IMR-90 (cell line): ENCODE measurements around the gene C3. TPM values are rescaled to one million over a fixed set of nuclear protein-coding genes. Genes with fewer than 3 reads are reported as not detected.

Experiments
- ATAC-seq: fragments of 200-7000 bp; cut with Tn5 transposase; 2 replicates; pipeline ENCODE4 v1.9.1; 2020; ENCODE audit warnings: low read depth, mild to moderate bottlenecking, moderate library complexity
- BruUV-seq: library from RNA; stranded (reverse); fragments of 400-500 nt; replicated peaks from 2 replicates; lab custom pipeline; 2021; lab: Mats Ljungman, UMichigan
- CTCF ChIA-PET: fragments of 300-600 bp; formaldehyde crosslinking; extraction: SDS; loops from one replicate; lab custom pipeline; 2021; ENCODE audit warnings: antibody characterized with exemption; lab: Yijun Ruan, JAX
- POLR2A ChIA-PET: fragments of 300-600 bp; sonication (Branson Sonifier 250); formaldehyde crosslinking; loops from one replicate; lab custom pipeline; 2022; ENCODE audit warnings: antibody characterized with exemption; ENCODE audit not compliant: unreplicated experiment; lab: Charles Lee
- DNase-seq: peaks from one replicate; pipeline ENCODE4 v3.0.0; 2013
- H2AFZ ChIP-seq: replicated peaks from 2 replicates; pipeline ENCODE3; 2013; ENCODE audit warnings: low read length, mild to moderate bottlenecking; ENCODE audit not compliant: poor library complexity
- H2AK5ac ChIP-seq: 2 replicates; pipeline ENCODE4 v1.6.1; 2013; ENCODE audit warnings: low read depth, low read length, inconsistent platforms
- H2AK9ac ChIP-seq: replicated peaks from 2 replicates; pipeline ENCODE3; 2013; ENCODE audit warnings: mild to moderate bottlenecking, low read depth, low read length, moderate library complexity; ENCODE audit not compliant: poor library complexity
- H2BK120ac ChIP-seq: 2 replicates; pipeline ENCODE4 v1.6.1; 2013; ENCODE audit warnings: low read depth, low read length, inconsistent platforms
- H2BK15ac ChIP-seq: 3 replicates; pipeline ENCODE4 v1.6.1; 2013; ENCODE audit warnings: low read depth, low read length, inconsistent platforms
- H2BK20ac ChIP-seq: 2 replicates; pipeline ENCODE4 v1.6.1; 2013; ENCODE audit warnings: low read depth, mild to moderate bottlenecking, inconsistent platforms, low read length, moderate library complexity
- H2BK5ac ChIP-seq: 2 replicates; pipeline ENCODE4 v1.6.1; 2013; ENCODE audit warnings: mild to moderate bottlenecking, low read depth, low read length, inconsistent platforms; ENCODE audit not compliant: poor library complexity, severe bottlenecking
- H3K14ac ChIP-seq: replicated peaks from 2 replicates; pipeline ENCODE4 v1.6.1; 2013; ENCODE audit warnings: low read depth, low read length, inconsistent platforms
- H3K18ac ChIP-seq: 2 replicates; pipeline ENCODE4 v1.6.1; 2013; ENCODE audit warnings: low read depth, low read length, control low read depth
- H3K23ac ChIP-seq: 2 replicates; pipeline ENCODE4 v1.6.1; 2013; ENCODE audit warnings: low read depth, low read length, inconsistent platforms
- H3K27ac ChIP-seq: 2 replicates; pipeline ENCODE4 v1.5.1; 2013; ENCODE audit warnings: mild to moderate bottlenecking, control low read depth, low read length; ENCODE audit not compliant: insufficient read depth
- H3K27me3 ChIP-seq: 2 replicates; pipeline ENCODE4 v1.6.1; 2013; ENCODE audit warnings: low read length; ENCODE audit not compliant: control insufficient read depth, insufficient read depth
- H3K36me3 ChIP-seq: 2 replicates; pipeline ENCODE4 v1.6.1; 2013; ENCODE audit warnings: low read length, mixed read lengths; ENCODE audit not compliant: control insufficient read depth, insufficient read depth
- H3K4ac ChIP-seq: 2 replicates; pipeline ENCODE4 v1.6.1; 2013; ENCODE audit warnings: low read depth, low read length, inconsistent platforms
- H3K4me1 ChIP-seq: 2 replicates; pipeline ENCODE4 v1.6.1; 2013; ENCODE audit warnings: low read length, mixed read lengths; ENCODE audit not compliant: control insufficient read depth, insufficient read depth
- H3K4me2 ChIP-seq: 2 replicates; pipeline ENCODE4 v1.6.1; 2013; ENCODE audit warnings: low read depth, mild to moderate bottlenecking, control low read depth, low read length, moderate library complexity
- H3K4me3 ChIP-seq: 2 replicates; pipeline ENCODE4 v1.5.1; 2013; ENCODE audit warnings: low read depth, mild to moderate bottlenecking, control low read depth, low read length, moderate library complexity; ENCODE audit not compliant: insufficient read depth
- H3K56ac ChIP-seq: 2 replicates; pipeline ENCODE4 v1.6.1; 2013; ENCODE audit warnings: low read length, inconsistent platforms; ENCODE audit not compliant: insufficient read depth; ENCODE audit errors: extremely low read depth
- H3K79me1 ChIP-seq, 2 experiments: 2 replicates each; pipeline ENCODE4 v1.6.1; 2013; ENCODE audit warnings: low read length in 2 of 2, inconsistent platforms in 1 of 2, low read depth in 1 of 2
- H3K9ac ChIP-seq: 2 replicates; pipeline ENCODE4 v1.6.1; 2013; ENCODE audit warnings: low read depth, low read length, control low read depth
- H3K9me1 ChIP-seq: 2 replicates; pipeline ENCODE4 v1.6.1; 2013; ENCODE audit warnings: low read length, inconsistent platforms; ENCODE audit not compliant: insufficient read depth
- H3K9me3 ChIP-seq: 2 replicates; pipeline ENCODE4 v1.6.1; 2013; ENCODE audit warnings: low read length; ENCODE audit not compliant: control insufficient read depth, insufficient read depth
- H4K20me1 ChIP-seq: 2 replicates; pipeline ENCODE4 v1.6.1; 2013; ENCODE audit warnings: low read length, inconsistent platforms; ENCODE audit not compliant: insufficient read depth
- H4K5ac ChIP-seq: 2 replicates; pipeline ENCODE4 v1.6.1; 2013; ENCODE audit warnings: mild to moderate bottlenecking, low read depth, low read length, control low read depth
- H4K8ac ChIP-seq, 2 experiments: 2 replicates each; pipeline ENCODE4 v1.6.1; 2013; ENCODE audit warnings: low read depth in 2 of 2, low read length in 2 of 2, control low read depth in 1 of 2, inconsistent platforms in 1 of 2
- H4K91ac ChIP-seq: 2 replicates; pipeline ENCODE4 v1.6.1; 2013; ENCODE audit warnings: low read depth, low read length, inconsistent platforms; ENCODE audit not compliant: insufficient read depth
- BHLHE40 ChIP-seq: fragments of 150-350 bp; IDR thresholded peaks from 2 replicates; pipeline ENCODE4 v1.6.1; 2016; ENCODE audit warnings: mild to moderate bottlenecking, low read depth, low read length
- CEBPB ChIP-seq: IDR thresholded peaks from 2 replicates; pipeline ENCODE4 v1.6.1; 2012; ENCODE audit warnings: low read depth, low read length, improper control_type of control experiment
- MAFK ChIP-seq: IDR thresholded peaks from 2 replicates; pipeline ENCODE4 v1.6.1; 2012; ENCODE audit warnings: low read depth, low read length, improper control_type of control experiment
- MAZ ChIP-seq: IDR thresholded peaks from 2 replicates; pipeline ENCODE4 v1.6.1; 2012; ENCODE audit warnings: low read depth, mild to moderate bottlenecking, low read length, improper control_type of control experiment, moderate library complexity, borderline replicate concordance
- SMC3 ChIP-seq: fragments of 150-350 bp; IDR thresholded peaks from 2 replicates; pipeline ENCODE4 v1.6.1; 2016; ENCODE audit warnings: low read depth, mild to moderate bottlenecking, antibody characterized with exemption, low read length, moderate library complexity
- USF2 ChIP-seq: fragments of 150-350 bp; IDR thresholded peaks from 2 replicates; pipeline ENCODE4 v1.6.1; 2017; ENCODE audit warnings: mild to moderate bottlenecking, antibody characterized with exemption, low read length, low read depth
- WGBS, 2 experiments: methylation state at CpG; one replicate each; pipeline versions ENCODE4 v1.1.5 to v1.1.7; 2013; ENCODE audit warnings: missing lambda C conversion rate in 2 of 2; ENCODE audit not compliant: insufficient read length in 1 of 2; ENCODE audit errors: extremely low coverage in 2 of 2; 5-methylcytosine and 5-hydroxymethylcytosine counted together
- dilution Hi-C: fragments of 300-500 bp; cut with HindIII; formaldehyde crosslinking; loops from one replicate; pipeline ENCODE4 v1.14.3; 2018; ENCODE audit warnings: low sequenced_read_pairs; ENCODE audit not compliant: unreplicated experiment
- in situ Hi-C: fragments of 300-500 bp; cut with MboI; formaldehyde crosslinking; loops from 3 replicates; pipeline ENCODE4 v1.14.3; 2019; ENCODE audit warnings: low sequenced_read_pairs, inconsistent platforms, mixed read lengths
- intact Hi-C: fragments of 100-400 bp; cut with micrococcal nuclease; formaldehyde crosslinking; loops from 2 replicates; pipeline ENCODE4 v1.10.0; 2022
- polyA plus RNA-seq, 3 experiments: library from polyadenylated mRNA; depleted of rRNA; stranded (reverse); fragments of >200 nt; gene quantifications; 2 replicates each; pipeline ENCODE4 v1.2.3, GENCODE V29; 2012; ENCODE audit warnings: low replicate concordance in 1 of 3
- total RNA-seq: library from RNA; depleted of rRNA; stranded (reverse); fragments of >200 nt; gene quantifications from 2 replicates; pipeline ENCODE4 v1.2.3, GENCODE V29; 2012
- TF ChIP-seq, protein P1 (sequence below): fragments of 150-350 bp; IDR thresholded peaks from 2 replicates; pipeline ENCODE4 v1.6.1; 2016; ENCODE audit warnings: low read depth, mild to moderate bottlenecking, low read length, moderate library complexity, borderline replicate concordance

C3 gene
- total and polyA plus RNA-seq, 2 of the 4 experiments (the other 2 are of a cell fraction), result 0.36 TPM; not detected in 1

DNA sequence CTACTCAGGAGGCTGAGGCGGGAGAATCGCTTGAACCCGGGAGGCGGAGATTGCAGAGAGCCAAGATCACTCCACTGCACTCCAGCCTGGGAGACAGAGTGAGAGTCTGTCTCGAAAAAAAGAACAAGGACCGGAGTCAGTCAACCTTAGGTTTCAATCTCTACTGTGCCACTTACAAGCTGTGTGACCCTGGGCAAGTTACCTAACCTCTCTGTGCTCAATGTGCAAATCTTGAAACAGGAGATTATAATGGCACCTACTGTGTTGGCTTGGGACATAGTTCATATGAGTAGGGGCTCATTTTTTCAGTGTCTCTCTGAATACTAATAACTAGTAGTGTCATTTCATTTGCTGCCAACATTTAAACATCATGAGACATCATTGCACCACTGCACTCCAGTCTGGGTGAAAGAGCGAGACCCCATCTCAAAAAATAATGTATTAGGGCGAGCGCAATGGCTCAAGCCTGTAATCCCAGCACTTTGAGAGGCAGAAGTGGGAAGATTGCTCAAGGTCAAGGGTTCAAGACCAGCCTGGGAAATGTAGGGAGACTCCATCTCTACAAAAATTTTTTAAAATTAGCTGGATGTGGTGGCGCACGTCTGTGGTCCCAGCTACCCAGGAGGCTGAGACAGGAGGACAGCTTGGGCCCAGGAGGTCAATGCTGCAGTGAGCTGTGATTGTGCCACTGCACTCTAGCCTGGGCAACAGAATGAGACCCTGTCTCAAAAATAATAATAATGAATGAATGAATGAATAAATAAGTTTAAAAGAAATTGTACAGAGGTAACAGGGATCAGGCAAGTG, 5.5 kb downstream of the C3 start:
- no peak overlapping the region for H2AK5ac ChIP-seq
- H2AFZ ChIP-seq, result no peak overlapping the region
- no peak overlapping the region for H4K91ac ChIP-seq
- no peak overlapping the region for H3K4me2 ChIP-seq
- ATAC-seq (no peak), DNase-seq (no peak)
- H3K18ac ChIP-seq, result no peak overlapping the region
- no peak overlapping the region for H2BK20ac ChIP-seq
- H3K9ac ChIP-seq, result no peak overlapping the region
- H3K36me3 ChIP-seq, result peaks cover 4% of the 10 kb centered on the region; the same call in 1 of the 2 replicates
- no peak overlapping the region for H2BK15ac ChIP-seq
- no peak overlapping the region for H4K8ac ChIP-seq
- dilution Hi-C loops, result no loop called here
- no peak overlapping the region for H3K14ac ChIP-seq
- no peak overlapping the region for H3K4me3 ChIP-seq
- POLR2A ChIA-PET, result no interaction called here
- WGBS, 2 experiments, result 80% methylated on average over 4 of the region's 11 CpGs; no CpG with 5 or more reads in 1 of the 2 experiments
- CTCF ChIA-PET, result no interaction called here
- H3K9me3 ChIP-seq, result no peaks in the 10 kb centered on the region; the same call in 1 of the 2 replicates
- no peaks in the 10 kb centered on the region for H3K4me1 ChIP-seq
- H3K23ac ChIP-seq, result no peak overlapping the region
- H3K9me1 ChIP-seq, result no peaks in the 10 kb centered on the region
- no peak overlapping the region for H4K5ac ChIP-seq
- H3K56ac ChIP-seq, result no peak overlapping the region
- H3K79me1 ChIP-seq, result no peaks in the 10 kb centered on the region
- no peak overlapping the region for H2BK120ac ChIP-seq
- H2BK5ac ChIP-seq, result no peak overlapping the region
- H3K27ac ChIP-seq, result no peak overlapping the region
- intact Hi-C loops, result no loop called here
- in situ Hi-C loops, result no loop called here
- BruUV-seq, result no TSS peak
- TF ChIP-seq CEBPB (no peak), MAFK (no peak), SMC3 (no peak), USF2 (no peak), MAZ (no peak), BHLHE40 (no peak)
- TF ChIP-seq, protein P1, sequence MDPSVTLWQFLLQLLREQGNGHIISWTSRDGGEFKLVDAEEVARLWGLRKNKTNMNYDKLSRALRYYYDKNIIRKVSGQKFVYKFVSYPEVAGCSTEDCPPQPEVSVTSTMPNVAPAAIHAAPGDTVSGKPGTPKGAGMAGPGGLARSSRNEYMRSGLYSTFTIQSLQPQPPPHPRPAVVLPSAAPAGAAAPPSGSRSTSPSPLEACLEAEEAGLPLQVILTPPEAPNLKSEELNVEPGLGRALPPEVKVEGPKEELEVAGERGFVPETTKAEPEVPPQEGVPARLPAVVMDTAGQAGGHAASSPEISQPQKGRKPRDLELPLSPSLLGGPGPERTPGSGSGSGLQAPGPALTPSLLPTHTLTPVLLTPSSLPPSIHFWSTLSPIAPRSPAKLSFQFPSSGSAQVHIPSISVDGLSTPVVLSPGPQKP, result no peak
- H3K4ac ChIP-seq, result no peak overlapping the region
- no peaks in the 10 kb centered on the region for H4K20me1 ChIP-seq
- H3K27me3 ChIP-seq, result peaks cover 2% of the 10 kb centered on the region; the same call in 1 of the 2 replicates
- H2AK9ac ChIP-seq, result no peak overlapping the region
